Skeletal muscle cell (primary cell): Measurements from ENCODE around the gene PSMB10.
A peak's percentile ranks its signal among the peaks of the same experiment; 100 is the strongest.

Source experiments
- DNase-seq: peaks from one replicate; pipeline ENCODE4 v3.0.0-alpha.2; 2010; ENCODE audit warnings: low read depth
- H3K4me3 ChIP-seq: 2 replicates; pipeline ENCODE4 v1.5.1; 2011; ENCODE audit warnings: low read depth, mild to moderate bottlenecking, control low read depth, low read length, moderate library complexity

PSMB10 gene

DNA sequence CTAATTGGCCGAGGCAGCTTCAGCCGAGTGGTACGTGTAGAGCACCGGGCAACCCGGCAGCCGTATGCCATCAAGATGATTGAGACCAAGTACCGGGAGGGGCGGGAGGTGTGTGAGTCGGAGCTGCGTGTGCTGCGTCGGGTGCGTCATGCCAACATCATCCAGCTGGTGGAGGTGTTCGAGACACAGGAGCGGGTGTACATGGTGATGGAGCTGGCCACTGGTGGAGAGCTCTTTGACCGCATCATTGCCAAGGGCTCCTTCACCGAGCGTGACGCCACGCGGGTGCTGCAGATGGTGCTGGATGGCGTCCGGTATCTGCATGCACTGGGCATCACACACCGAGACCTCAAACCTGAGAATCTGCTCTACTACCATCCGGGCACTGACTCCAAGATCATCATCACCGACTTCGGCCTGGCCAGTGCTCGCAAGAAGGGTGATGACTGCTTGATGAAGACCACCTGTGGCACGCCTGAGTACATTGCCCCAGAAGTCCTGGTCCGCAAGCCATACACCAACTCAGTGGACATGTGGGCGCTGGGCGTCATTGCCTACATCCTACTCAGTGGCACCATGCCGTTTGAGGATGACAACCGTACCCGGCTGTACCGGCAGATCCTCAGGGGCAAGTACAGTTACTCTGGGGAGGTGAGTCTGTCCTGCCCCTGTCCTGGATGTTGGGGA is 27.5 kb downstream of the PSMB10 start:
- DNase-seq = no peak
- H3K4me3 ChIP-seq = no peak overlapping the region

DNA sequence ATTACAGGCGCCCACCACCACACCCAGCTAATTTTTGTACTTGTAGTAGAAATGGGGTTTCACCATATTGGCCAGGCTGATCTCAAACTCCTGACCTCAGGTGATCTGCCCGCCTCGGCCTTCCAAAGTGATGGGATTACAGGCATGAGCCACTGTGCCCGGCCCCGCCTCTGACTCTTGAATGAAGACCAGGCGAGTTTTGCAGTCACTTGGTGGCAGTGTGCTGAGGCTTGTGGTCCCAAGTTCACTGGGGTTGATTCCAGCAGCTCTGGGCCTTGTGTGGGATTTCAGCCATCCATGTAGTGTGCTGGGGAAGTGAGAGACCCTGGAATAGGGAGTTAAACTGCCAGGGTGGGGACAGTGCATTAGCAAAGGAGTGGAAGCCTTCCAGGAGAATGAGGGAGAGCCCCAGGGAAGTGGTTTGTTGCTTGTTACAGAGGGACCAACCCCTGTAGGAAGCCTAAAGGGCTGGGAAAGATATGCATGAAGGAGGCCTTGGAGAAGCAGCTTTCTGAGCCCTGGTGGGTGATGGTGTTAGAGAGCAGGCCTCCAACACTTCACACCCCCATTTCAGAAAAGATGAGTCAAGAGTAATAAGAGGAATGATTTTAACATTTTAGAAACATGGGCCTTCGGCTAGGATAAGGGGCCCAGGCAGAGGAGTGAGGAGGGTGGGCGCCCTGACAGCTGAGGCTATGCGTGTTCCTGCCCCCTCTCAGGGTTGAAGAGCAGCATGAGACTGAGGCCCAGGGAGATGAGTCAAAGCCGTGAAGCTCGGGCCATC is 29.1 kb downstream of the PSMB10 start:
- no peak for DNase-seq
- H3K4me3 ChIP-seq = no peak overlapping the region

DNA sequence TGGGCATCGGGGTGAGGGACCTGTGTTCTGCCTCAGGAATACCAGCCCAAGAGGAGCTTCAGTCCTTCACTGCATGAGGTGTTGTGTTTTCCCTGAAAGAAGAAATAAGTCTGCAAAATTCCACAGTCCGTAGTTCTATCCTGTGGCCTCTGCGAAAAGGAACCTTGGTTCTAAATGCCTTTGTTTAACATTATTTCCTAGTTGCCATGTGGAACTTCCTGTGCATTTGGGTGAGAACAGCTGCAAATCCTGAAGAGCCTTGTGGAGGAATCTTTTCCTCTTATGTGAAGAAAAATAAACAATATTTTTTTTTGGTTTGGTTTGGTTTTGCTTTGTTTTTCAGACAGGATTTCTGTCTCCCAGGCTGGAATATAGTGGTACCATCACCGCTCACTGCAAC is 33.8 kb downstream of the PSMB10 start:
- no peak overlapping the region for H3K4me3 ChIP-seq
- DNase-seq = no peak

DNA sequence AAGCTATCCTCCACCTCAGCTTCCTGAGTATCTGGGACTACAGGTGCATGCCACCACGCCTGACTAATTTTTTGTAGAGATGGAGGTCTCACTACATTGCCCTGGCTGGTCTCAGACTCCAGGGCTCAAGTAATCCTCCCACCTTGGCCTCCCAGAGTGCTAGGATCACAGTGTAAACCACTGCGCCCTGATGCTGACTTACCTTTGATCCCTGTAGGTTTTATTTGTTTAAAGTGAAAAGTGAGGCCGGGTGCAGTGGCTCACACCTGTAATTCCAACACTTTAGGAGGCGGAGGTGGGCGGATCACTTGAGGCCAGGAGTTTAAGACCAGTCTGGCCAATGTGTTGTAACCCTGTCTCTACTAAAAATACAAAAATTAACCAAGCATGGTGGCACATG is 34.9 kb downstream of the PSMB10 start:
- DNase-seq = no peak
- H3K4me3 ChIP-seq = no peak overlapping the region

DNA sequence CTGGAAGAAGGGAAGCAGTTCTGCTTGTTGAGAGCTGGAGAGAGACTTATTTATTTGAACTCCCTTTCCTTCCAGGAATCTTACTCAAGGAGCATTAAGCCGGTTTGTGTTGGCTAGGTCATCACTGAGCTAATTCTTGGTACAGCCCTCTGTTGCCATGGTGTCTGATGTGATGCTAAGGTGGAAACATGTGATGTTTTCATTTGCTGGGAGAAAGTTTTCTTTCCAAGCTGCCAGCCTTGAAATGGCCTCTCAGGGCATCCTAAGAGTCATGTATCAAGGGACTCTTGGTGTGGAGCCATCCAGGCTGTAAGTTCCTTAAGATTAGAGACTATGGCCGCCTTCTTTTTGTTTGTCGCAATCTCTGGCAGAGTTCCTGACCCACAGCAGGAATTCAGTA is 39.4 kb downstream of the PSMB10 start:
- no peak overlapping the region for H3K4me3 ChIP-seq
- DNase-seq = no peak

DNA sequence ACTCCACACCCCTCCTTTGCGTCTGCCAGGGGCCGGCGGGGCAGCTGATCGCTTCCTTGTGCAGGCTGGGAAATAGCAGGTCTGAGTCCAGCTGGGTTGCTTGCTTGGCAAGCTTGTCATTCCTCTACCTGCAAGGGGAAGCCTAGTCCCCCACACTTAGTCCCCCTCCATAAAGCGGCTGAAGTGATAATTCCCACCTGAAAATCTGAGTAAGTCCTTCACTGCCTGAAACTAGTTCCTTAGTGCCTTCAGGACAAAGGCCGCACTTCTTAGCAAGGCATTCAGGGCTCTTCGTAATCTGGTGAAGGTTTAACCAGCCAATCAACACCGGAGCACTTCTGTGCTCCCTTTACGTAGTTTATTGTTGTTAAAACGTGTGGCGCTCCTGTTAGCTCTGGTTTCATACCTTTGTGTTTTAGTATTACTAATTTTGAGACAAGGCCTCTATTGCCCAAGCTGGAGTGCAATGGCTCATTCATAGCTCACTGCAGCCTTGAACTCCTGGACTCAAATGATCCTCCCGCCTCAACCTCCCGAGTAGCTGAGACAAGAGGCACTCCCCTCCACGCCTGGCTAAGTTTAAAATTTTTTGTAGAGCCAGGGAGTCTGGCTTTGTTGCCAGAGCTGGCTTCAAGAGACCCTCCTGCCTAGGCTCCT is 42.8 kb downstream of the PSMB10 start:
- H3K4me3 ChIP-seq = peak overlapping the region; percentile 98
- DNase-seq = no peak

DNA sequence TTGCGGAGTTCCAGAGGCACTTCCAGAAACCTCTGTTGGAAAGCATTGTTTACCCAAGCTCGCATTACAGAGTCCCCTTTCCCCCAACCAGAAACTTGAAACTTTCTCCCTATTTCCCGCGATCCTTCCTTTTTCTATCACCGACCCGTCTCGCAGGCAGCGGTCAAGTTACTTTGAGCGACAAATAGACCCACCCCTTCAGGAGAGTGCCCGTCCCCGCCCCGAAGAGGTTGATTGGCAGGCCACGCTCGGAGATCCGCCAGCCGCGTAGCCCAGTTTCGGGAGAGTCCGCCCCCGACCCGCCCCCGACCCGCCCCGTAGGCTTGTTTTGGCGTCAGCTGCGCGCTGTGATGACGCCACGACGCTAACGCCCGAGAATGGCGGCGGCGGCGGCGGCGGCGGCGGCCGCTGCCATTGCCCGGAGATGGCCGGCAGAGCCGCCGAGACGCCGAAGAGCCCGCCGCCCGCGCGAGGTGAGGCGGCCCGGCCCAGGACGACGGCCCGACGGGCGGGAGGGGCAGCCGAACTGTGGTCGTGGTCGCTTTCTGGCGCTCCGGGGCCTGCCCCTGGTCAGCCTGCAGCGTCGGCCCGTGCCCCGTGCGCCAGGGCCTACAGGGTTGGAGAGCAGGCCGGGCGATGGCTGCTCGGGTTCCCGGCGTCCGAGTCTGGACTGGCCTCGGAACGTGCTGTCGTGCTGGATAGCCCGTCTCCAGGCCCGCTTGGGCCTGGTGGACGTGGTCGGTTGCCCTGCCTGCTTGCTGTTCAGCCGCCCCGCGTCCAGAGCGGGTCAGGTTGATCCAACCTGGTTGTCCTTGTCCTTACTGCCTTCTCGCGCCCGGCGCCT is 43.5 kb downstream of the PSMB10 start, which contains the start of gene PSKH1:
TSS of gene PSKH1 (plus strand) at position 356 of the 844 bp plus-strand sequence. CDS start 15,496 bp downstream, outside the sequence.
- H3K4me3 ChIP-seq = peak within 1 kb of the TSS; percentile 98
- DNase-seq = peak; percentile 76

DNA sequence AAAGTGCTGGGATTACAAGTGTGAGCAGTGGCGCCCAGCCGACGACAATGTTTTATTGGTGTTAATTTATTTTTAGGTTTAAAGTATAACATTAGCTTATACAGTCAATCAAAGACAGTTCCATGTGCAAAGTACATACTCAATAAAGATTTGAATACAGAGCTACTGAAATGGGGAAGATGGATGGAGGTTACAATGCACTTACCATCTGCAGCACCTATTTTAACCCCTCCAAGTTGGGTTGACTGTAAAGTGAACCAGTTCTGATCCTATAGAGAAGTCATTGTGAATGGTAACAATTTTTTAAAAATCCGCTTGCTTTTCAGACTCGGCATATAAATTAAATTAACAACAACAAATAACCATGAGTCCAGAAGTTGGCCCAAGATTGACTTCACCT is 44.3 kb downstream of the PSMB10 start:
- DNase-seq = no peak

DNA sequence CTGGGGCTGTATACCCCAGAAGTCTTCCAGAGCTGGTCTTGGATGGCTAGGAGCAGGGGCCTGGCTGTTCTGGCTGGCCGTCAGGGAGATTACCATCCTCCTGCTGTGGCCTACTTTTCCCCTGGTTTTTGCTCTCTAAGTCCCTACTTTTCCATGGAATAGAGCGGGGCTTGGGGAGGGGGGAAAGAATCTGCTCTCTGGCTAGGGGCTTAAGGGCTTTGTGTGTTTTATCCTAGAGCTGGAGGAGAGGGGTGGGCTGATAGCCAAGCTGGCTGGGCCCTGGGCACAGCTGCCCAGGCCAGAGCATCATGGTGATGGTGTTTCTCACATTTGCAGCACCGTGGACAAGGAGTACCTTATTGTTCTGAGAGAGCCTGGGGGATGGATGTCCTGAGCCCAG is 48.3 kb downstream of the PSMB10 start:
- no peak for DNase-seq
- no peak overlapping the region for H3K4me3 ChIP-seq

More for the DNA sequence above, 44.3 kb downstream of the PSMB10 start:
- peak overlapping the region; percentile 46 for H3K4me3 ChIP-seq

DNA sequence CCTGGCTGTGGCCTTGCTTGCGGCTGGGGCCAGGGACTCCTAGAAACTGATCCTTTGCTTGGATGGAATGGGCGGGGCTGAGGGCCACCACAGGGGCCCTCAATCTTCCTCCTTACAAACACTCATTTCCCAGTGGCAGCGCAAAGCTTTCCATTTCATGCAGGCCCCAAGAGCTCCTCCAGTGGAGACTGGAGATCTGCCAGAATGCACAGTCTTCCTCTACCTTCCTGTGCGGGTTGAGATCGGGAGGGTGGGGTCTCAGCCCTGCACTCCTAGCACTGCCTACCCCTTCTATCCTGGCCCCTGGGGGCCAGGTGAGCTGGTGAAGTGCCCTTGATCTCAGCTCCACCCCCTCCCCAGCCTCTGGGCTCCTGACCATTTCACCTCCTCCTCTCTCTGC is 50.3 kb downstream of the PSMB10 start:
- no peak for DNase-seq
- no peak overlapping the region for H3K4me3 ChIP-seq

DNA sequence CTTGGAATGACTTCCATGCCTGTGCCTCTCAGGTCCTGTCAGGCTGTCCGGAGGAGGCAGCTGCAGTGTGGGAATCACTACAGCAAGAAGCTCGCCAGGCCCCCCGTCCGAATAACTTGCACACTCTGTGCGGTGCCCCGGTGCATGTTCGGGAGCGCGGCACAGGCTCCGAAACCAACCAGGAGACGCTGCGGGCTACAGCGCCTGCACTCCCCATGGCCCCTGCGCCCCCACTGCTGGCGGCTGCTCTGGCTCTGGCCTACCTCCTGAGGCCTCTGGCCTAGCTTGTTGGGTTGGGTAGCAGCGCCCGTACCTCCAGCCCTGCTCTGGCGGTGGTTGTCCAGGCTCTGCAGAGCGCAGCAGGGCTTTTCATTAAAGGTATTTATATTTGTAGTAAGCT is 50.7 kb downstream of the PSMB10 start:
- H3K4me3 ChIP-seq = no peak overlapping the region
- DNase-seq = no peak

DNA sequence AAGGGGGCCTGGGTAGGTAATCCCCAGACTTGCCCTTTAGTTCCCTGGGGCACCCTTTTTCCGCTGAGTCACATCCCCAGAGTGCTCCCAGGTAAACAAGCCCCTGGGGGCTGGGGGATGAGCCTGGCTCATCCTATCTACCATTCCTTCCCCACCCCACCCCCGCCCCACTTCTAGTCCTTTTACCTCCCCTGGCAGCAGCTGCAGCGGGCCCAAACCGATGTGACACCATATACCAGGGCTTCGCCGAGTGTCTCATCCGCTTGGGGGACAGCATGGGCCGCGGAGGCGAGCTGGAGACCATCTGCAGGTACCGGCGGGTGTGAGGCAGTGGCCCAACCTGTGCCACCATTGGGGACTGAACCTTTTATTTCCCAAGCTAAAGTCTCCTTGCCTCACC is 51.1 kb downstream of the PSMB10 start:
- no peak for DNase-seq
- H3K4me3 ChIP-seq = no peak overlapping the region

DNA sequence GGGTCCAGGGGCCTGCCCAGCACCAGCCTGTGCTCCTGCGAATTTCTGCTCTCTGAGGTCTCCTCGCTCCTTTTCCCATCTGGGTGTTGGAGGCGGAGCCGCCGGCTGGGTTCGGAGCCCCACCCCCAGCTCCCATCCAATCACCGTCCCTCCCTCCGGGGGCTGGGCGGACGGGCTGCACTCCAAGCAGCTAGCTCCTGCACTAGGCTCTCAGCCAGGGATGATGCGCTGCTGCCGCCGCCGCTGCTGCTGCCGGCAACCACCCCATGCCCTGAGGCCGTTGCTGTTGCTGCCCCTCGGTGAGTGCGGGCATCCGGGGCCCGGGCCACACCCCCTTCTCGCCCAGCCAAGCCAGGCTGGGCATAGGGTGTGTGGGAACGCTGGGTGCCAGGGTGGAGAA is 52.0 kb downstream of the PSMB10 start, which contains the start of gene NRN1L:
TSS of gene NRN1L (plus strand) at position 202 of the 400 bp plus-strand sequence. CDS start at position 221, 19 bp downstream.
- DNase-seq = peak; percentile 66
- H3K4me3 ChIP-seq = no peak within 1 kb of the TSS
